GM19395 (cell line): ENCODE results near the gene PRPF8.
"Not testable (repeated sequence)": the region's sequence is repeated elsewhere in the genome, so short reads cannot be mapped to it uniquely, and the experiment has no call there.

ENCODE experiments used
- ATAC-seq: cut with Tn5 transposase; IDR thresholded peaks from one replicate; pipeline ENCODE4 v1.9.1; 2021; ENCODE audit warnings: mild to moderate bottlenecking, moderate library complexity; ENCODE audit not compliant: unreplicated experiment

The PRPF8 gene

DNA sequence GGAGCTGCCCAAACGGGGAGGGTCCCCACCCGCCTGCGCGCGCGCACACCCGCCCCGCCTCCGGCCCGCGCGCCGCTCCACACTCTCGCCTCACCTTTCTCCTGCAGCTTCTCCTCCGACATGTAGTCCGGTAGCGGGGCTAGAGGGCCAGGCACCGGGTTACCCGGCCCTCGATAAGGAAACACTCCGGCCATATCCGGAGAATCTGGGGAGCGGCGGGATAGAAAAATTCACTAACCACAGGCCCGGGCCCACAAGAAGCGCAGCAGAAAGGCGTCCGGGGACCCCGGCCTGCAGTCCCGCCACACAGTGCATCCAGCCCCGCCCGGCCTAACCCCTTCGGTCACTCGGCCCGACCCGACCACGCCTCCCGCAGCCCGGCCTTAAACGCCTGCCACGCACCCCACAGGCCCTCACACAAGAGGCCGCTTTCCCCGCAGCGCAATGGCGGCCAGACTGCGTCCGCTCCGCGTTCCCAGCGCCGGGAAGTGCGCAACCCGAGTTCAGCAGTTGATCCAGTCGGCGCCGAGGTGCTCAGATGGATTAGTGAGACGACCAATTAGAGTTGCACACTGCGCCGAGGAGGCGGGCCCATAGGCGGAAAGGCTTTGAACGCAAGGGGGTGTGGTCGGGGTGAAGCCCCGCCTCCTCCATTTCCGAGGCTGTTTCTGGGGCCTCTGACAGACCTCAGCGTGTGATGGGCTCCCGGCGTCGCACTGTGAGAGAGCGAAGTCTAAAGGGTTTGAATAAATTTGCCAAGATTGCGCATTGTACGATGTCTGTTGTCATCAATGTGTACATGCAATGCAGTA, at the start of gene PRPF8:
Gene PRPF8 (minus strand): TSS at position 490 of the 812 bp plus-strand sequence. CDS start 296 bp downstream, at position 194.
- peak; percentile 97 for ATAC-seq

DNA sequence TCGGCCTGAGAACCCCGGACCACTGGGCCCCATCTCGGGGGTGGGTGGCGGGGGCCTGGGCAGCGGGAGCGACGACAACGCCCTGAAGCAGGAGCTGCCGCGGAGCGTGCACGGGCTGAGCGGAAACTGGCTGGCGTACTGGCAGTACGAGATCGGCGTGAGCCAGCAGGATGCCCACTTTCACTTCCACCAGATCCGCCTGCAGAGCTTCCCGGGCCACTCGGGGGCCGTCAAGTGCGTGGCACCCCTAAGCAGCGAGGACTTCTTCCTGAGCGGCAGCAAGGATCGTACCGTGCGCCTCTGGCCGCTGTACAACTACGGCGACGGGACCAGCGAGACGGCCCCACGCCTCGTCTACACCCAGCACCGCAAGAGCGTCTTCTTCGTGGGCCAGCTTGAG, 49.1 kb upstream of the PRPF8 start:
- no peak for ATAC-seq

DNA sequence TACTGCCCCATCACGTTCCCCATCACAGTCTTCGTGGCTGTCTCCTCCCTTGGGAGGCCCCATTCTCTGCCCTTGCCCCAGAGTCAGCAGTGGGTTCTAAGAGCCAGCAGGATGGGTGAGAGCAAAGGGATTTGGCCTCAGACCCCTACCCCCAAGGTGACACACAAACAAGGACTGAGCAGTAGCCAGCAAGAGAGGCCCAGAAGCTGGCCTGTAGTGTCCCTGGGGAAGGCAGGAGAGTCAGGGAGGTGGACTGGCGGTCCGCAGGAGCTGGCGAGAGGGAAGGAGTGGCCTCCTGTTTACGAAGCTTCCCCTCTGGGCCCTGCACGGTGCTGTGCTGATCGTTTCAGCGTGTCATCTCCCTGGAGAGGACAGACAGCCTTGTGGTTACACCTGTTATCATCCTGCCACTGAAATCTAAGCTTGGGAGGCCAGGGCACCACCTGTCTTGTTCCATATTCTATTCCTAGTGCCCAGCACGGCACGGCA, 48.2 kb upstream of the PRPF8 start:
- ATAC-seq = no peak

DNA sequence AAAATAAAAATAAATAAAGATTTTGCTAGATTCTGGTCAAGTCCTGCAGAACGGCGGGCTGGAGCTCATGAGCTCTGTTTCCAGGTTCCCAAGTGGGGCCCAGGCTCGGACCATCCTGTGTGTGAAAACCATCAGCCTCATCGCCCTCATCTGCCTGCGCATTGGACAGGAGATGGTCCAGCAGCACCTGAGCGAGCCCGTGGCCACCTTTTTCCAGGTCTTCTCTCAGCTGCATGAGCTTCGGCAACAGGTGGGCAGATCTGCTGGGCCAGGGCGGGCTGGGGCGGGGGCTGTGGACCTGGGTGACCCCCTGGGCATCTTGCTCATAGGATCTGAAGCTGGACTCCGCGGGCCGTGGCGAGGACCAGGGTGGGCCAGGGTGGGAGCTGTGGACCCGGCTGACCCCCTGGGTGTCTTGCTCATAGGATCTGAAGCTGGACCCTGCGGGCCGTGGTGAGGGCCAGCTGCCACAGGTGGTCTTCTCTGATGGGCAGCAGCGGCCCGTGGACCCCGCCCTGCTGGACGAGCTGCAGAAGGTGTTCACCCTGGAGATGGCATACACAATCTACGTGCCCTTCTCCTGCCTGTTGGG, 47.7 kb upstream of the PRPF8 start:
- no peak for ATAC-seq

DNA sequence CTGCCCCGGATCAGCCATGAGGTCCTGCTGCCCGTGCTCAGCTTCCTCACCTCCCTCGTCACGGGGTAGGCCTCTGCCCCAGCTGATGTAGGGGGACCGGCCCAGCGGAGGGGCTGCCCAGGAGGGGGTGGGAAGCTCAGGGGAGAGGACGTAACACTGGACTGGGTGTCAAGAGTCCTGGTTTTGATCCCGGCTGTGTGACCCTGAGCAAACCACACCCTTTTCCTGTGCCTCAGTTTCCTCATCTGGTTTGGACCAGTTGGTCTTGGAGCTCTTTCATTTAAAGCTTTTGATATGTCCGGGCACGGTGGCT, 46.5 kb upstream of the PRPF8 start:
- ATAC-seq = no peak

DNA sequence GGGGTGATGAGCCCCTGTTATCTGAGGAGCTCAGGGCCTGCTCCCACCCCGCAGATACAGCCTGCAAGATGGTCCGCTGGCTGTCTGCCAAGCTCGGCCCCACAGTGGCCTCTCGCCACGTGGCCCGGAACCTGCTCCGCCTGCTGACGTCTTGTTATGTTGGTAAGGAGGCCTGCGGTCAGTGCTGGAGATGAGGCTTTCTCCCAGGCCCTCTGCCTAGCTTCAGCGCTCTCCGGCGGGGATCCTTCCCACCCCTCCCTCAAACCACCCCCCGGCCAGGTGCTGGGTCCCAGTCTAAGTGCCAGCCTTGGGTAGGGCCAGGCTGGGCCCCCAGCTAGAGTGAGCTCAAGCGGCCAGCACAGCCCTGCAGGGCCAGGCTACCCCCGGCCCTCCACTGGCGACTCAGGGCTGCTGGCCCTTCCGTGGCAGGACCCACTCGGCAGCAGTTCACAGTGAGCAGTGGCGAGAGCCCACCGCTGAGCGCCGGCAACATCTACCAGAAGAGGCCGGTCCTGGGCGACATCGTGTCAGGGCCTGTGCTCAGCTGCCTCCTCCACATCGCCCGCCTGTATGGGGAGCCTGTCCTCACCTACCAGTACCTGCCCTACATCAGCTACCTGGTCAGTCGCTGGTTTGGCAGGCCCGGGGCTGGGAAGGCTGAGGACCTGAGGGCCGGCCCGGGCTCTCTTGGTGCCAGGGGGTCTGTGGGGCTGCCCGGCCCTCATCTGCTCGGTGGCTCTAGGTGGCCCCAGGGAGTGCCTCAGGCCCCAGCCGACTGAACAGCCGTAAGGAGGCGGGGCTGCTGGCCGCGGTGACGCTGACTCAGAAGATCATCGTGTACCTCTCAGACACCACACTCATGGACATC, 45.9 kb upstream of the PRPF8 start:
- ATAC-seq = no peak

DNA sequence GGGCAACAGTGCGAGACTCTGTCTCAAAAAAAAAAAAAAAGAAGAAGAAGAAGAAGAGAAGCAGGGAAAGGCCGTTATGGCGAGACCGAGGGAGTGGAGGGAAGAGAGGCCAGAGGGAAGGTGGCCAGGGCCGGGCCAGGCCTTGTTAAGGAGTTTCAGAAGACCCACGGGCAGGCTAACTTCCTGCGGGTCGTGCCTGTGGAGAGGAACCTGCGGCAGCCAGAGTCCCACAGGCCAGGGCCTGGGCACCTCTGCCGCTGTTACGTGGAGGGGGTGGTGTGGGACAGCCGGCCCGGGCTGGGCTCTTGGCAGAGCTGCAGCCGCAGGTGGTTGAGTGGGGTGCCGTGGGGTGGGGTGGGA, 45.3 kb upstream of the PRPF8 start:
- ATAC-seq = no peak

DNA sequence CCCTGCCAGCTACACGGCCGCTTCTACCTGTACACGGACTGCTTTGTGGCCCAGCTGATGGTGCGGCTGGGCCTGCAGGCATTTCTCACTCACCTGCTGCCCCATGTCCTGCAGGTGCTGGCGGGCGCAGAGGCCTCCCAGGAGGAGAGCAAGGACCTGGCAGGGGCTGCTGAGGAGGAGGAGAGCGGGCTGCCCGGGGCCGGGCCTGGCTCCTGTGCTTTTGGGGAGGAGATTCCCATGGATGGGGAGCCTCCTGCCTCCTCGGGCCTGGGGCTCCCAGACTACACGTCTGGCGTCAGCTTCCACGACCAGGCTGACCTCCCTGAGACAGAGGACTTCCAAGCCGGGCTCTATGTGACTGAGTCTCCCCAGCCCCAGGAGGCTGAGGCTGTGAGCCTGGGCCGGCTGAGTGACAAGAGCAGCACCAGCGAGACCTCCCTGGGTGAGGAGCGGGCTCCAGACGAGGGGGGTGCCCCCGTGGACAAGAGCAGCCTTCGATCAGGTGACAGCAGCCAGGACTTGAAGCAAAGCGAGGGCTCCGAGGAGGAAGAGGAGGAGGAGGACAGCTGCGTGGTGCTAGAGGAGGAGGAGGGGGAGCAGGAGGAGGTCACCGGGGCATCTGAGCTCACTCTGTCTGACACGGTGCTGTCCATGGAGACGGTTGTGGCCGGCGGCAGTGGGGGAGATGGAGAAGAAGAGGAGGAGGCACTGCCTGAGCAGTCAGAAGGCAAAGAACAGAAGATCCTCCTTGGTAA, 43.4 kb upstream of the PRPF8 start:
- no peak for ATAC-seq

DNA sequence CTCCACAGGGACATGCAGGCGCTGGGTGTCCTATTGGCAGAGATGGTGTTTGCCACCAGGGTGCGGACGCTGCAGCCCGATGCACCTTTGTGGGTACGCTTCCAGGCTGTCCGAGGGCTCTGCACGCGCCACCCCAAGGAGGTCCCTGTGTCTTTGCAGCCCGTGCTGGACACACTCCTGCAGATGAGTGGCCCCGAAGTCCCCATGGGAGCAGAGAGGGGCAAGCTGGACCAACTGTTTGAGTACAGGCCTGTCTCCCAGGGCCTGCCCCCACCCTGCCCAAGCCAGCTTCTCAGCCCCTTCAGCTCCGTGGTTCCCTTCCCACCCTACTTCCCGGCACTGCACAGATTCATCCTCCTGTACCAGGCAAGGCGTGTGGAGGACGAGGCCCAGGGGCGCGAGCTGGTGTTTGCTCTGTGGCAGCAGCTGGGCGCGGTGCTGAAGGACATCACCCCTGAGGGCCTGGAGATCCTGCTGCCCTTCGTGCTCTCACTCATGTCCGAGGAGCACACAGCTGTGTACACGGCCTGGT, 42.7 kb upstream of the PRPF8 start:
- ATAC-seq = no peak

DNA sequence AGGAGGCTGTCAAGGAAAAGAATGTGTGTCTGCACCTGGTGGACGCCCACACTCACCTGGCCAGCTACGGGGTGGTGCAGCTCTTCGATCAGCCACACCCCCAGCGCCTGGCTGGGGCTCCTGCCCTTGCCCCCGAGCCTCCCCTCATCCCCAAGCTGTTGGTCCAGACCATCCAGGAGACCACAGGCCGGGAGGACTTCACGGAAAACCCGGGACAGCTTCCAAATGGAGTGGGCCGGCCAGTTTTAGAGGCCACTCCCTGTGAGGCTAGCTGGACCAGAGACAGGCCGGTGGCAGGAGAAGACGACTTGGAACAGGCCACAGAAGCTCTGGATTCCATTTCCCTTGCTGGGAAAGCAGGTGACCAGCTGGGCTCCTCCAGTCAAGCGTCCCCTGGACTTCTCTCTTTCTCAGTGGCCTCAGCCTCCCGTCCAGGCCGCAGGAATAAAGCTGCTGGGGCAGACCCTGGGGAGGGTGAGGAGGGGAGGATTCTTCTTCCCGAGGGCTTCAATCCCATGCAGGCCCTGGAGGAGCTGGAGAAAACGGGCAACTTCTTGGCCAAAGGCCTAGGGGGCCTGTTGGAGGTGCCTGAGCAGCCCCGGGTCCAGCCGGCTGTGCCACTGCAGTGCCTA, 42.1 kb upstream of the PRPF8 start:
- no peak for ATAC-seq

DNA sequence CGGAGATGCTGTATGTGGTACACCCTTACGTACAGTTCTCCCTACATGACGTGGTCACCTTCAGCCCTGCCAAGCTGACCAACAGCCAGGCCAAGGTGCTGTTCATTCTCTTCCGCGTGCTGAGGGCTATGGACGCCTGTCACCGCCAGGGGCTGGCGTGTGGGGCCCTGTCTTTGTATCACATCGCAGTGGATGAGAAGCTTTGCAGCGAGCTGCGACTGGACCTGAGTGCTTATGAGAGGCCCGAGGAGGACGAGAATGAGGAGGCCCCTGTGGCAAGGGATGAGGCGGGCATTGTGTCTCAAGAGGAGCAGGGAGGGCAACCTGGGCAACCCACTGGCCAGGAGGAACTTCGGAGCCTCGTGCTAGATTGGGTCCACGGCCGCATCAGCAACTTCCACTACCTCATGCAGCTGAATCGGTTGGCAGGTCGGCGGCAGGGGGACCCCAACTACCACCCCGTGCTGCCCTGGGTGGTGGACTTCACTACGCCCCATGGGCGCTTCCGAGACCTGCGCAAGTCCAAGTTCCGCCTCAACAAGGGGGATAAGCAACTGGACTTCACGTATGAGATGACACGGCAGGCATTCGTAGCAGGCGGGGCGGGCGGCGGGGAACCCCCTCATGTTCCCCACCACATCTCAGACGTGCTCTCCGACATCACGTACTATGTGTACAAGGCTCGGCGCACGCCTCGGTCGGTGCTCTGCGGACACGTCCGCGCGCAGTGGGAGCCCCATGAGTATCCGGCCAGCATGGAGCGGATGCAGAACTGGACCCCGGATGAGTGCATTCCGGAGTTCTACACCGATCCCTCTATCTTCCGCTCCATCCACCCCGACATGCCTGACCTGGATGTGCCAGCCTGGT, 41.2 kb upstream of the PRPF8 start:
- ATAC-seq = no peak

DNA sequence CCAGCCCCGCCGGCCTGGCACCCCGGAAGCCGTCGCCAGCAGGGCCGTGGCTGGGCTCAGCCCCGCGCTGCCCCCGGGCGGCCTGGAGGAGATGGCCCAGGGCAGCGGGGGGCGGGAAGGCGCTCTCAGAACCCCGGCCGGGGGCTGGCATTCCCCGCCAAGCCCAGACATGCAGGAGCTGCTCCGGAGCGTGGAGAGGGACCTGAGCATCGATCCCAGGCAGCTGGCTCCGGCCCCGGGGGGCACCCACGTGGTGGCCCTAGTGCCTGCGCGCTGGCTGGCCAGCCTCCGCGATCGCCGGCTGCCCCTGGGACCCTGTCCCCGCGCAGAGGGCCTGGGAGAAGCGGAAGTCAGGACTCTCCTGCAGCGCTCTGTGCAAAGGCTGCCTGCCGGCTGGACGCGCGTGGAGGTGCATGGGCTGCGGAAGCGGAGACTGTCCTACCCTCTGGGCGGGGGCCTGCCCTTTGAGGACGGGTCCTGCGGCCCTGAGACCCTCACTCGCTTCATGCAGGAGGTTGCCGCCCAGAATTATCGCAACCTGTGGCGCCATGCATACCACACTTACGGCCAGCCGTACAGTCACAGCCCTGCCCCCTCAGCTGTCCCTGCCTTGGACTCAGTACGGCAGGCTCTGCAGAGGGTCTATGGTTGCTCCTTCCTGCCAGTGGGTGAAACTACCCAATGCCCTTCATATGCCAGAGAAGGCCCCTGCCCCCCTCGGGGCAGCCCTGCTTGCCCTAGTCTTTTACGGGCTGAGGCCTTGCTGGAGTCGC, 40.4 kb upstream of the PRPF8 start:
- ATAC-seq = peak; percentile 16

DNA sequence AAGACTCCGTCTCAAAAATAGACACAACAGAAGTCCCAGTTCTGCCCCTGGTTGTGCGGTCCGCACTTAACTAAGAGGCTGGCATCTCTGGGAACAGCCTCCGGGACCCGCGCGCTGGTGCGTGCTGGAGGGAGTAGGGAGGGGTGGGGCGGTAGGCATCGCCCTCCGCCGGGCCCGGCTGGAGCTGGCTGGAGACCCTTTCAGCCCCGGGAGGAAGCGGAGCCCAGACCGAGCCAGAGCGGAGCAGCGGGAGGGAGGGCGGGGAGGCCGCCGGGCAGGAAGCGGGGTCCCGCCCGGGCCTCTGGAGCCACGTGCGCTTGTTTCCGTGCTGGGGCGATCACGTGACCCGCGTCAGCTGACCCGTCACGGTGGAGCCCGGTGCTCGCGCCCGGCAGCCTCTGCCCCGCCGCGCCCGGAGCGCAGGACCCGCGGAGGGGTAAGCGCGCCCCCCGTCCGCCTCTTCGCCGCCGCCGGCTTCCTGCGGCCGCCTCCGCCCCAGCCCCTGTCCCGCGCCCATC, 39.7 kb upstream of the PRPF8 start, which contains the start of gene WDR81:
Gene WDR81 (plus strand): TSS at position 354 of the 518 bp plus-strand sequence. CDS start 256 bp downstream, outside the sequence.
- peak; percentile 53 for ATAC-seq

DNA sequence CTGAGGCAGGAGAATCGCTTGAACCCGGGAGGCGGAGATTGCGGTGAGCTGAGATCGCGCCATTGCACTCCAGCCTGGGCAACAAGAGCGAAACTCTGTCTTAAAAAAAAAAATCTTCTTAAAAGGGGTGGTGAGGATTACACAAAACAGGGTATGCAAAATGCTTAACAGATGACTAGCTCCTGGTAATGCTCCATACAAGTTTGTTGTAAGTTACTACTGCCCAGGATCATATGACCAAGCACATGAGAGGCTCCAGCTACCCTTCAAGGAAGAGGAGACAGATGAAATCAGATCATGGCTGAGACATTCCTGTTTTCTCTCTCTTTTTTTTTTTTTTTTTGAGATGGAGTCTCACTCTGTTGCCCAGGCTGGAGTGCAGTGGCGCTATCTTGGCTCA, 37.4 kb upstream of the PRPF8 start:
- ATAC-seq = not testable (repeated sequence)

DNA sequence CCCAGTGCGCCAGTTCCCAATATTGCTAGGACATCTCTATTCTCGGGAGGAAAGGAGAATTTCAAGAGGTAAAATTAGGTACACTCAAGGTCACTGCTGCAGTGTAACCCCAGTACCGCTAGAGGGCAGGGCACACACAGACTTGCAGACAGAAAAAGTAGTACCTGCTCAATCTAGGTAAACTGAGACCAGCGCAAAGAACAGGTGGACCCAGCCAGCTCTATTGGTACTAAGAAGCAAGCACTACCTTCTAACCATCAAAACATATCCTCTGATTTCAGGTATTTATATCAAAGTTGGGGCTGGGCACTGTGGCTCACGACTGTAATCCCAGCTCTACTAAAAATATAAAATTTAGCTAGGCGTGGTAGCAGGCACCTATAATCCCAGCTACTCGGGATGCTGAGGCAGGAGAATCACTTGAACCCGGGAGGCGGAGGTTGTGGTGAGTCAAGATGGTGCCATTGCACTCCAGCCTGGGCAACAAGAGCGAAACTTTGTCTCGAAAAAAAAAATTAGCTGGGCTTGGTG, 36.3 kb upstream of the PRPF8 start:
- ATAC-seq = no peak

DNA sequence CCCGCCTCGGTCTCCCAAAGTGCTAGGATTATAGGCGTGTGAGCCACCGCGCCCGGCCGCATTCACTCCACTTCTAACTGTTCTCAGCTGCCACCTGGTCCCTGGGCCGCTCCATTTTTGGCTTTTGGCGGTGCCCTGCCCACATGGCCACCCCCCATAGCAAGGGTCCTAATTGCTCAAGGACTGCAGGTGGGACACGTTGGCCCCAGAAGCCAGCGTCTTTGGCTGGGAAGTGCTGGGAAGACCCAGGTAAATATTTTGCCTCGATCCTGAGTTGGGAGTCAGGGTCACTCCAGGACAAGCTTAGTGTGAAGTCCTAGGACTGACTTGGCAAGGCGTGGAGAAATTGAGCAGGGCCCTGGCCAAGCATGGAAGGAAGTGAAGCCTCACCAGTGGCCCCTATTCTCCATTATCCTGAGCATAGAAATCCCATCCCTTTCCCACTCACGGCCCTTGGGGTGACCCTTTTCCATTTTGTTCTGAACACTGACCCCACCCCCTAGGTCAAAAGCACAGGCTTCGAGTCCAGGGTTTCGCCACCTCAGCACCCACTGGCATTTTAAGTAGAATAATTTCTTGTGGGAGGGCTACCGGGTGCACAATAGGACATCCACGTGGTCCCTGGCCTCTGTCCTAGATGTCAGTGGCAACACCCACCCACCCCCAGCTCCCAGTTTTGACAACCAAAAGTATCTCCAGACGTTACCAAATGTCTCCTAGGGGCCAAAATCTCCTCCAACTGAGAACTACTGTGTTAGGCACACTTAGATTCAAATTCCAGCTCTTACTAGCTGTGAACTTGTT, 33.9 kb upstream of the PRPF8 start:
- ATAC-seq = no peak
